Lung (tissue), 12 donors: ENCODE measurements around the gene ST6GALNAC2. TPM values are rescaled to one million over a fixed set of nuclear protein-coding genes. Genes with fewer than 3 reads are reported as not detected.
"Not testable (repeated sequence)": the region's sequence is repeated elsewhere in the genome, so short reads cannot be mapped to it uniquely, and the experiment has no call there.

Experiments used
- ATAC-seq: fragments of 200-7000 bp; cut with Tn5 transposase; one replicate; pipeline ENCODE4 v1.9.1; 2020; ENCODE audit warnings: moderate number of reproducible peaks; ENCODE audit not compliant: insufficient read depth, low FRiP score
- DNase-seq, 3 donors: peaks; one replicate each; pipeline ENCODE4 v3.0.0-alpha.2; 2013 to 2017
- H3K27ac ChIP-seq, 2 donors: one replicate each; pipeline ENCODE4 v1.5.1; 2013; ENCODE audit warnings: mild to moderate bottlenecking in 2 of 2, moderate library complexity in 2 of 2, control low read depth in 1 of 2, inconsistent platforms in 1 of 2, low read depth in 1 of 2, low read length in 1 of 2
- H3K27me3 ChIP-seq, 3 donors: one replicate each; pipeline ENCODE4 v1.5.1; 2013; ENCODE audit warnings: low read length in 2 of 3; ENCODE audit not compliant: control insufficient read depth in 3 of 3, insufficient read depth in 3 of 3
- H3K36me3 ChIP-seq, 4 donors: one replicate each; pipeline ENCODE4 v1.5.1; 2013; ENCODE audit warnings: low read length in 4 of 4, mild to moderate bottlenecking in 1 of 4, moderate library complexity in 1 of 4; ENCODE audit not compliant: control insufficient read depth in 4 of 4, insufficient read depth in 4 of 4
- H3K4me1 ChIP-seq, 5 donors: one replicate each; pipeline ENCODE4 v1.5.1; 2013; ENCODE audit warnings: low read length in 5 of 5, mild to moderate bottlenecking in 2 of 5, moderate library complexity in 1 of 5; ENCODE audit not compliant: control insufficient read depth in 5 of 5, insufficient read depth in 5 of 5
- H3K4me3 ChIP-seq: one replicate; pipeline ENCODE4 v1.5.1; 2013; ENCODE audit warnings: mild to moderate bottlenecking, control low read depth, moderate library complexity
- H3K9ac ChIP-seq, 2 donors: one replicate each; pipeline ENCODE4 v1.5.1; 2013; ENCODE audit warnings: low read length in 2 of 2, control low read depth in 1 of 2; ENCODE audit not compliant: insufficient read depth in 1 of 2
- H3K9me3 ChIP-seq, 4 donors: one replicate each; pipeline ENCODE4 v1.5.1; 2013; ENCODE audit warnings: low read length in 3 of 4, mild to moderate bottlenecking in 1 of 4, moderate library complexity in 1 of 4; ENCODE audit not compliant: control insufficient read depth in 4 of 4, insufficient read depth in 3 of 4
- WGBS, 2 donors: extraction: QIAGEN DNeasy Blood & Tissue Kit; methylation state at CpG; one replicate each; pipeline ENCODE4 v1.1.7; 2013; 5-methylcytosine and 5-hydroxymethylcytosine counted together
- polyA plus RNA-seq, 2 donors: library from polyadenylated mRNA; stranded (reverse); fragments of 200-250 nt; gene quantifications; one replicate each; pipeline ENCODE4 v1.2.1, GENCODE V29; 2013
- total RNA-seq, 2 donors: library from RNA; depleted of rRNA in 1 of 2; stranded (reverse); fragments of >200 nt in 1 of 2; gene quantifications; one replicate each; pipeline ENCODE4 v1.2.1, GENCODE V29; 2014 to 2021
- TF ChIP-seq, protein P1 (sequence below): IDR thresholded peaks from 2 replicates; pipeline ENCODE4 v1.5.1; 2012; ENCODE audit warnings: mild to moderate bottlenecking; ENCODE audit errors: control extremely low read depth, extremely low read depth
- donor health status: control.
- donor health status: control.
- donor health status: Bipolar disorder and iron deficiency.
- donor health status: healthy.
- donor health status: DM: yes; HTN: yes; CAD: no.

The ST6GALNAC2 gene
- total and polyA plus RNA-seq, 4 donors = 12.1 to 38.0 (median 18.1) TPM

GRCh38 chr17:76528156-76528527 lies 57.5 kb downstream of the ST6GALNAC2 start:
- peaks cover 0 to 62% (median 29%) of the 10 kb centered on the region in 5 donors for H3K4me1 ChIP-seq
- ATAC-seq (no peak), DNase-seq (peak in 1 of 3 donors; percentile 34)
- 58 to 65% methylated on average over 15 of the region's 15 CpGs for WGBS, 2 donors
- H3K27ac ChIP-seq = peak overlapping the region; percentile 94 to 96
- H3K9me3 ChIP-seq = no peaks in the 10 kb centered on the region
- H3K9ac ChIP-seq = no peak overlapping the region
- peaks cover 0 to 4% (median 0%) of the 10 kb centered on the region in 4 donors for H3K36me3 ChIP-seq
- no peak overlapping the region for H3K4me3 ChIP-seq
- TF ChIP-seq, protein P1, sequence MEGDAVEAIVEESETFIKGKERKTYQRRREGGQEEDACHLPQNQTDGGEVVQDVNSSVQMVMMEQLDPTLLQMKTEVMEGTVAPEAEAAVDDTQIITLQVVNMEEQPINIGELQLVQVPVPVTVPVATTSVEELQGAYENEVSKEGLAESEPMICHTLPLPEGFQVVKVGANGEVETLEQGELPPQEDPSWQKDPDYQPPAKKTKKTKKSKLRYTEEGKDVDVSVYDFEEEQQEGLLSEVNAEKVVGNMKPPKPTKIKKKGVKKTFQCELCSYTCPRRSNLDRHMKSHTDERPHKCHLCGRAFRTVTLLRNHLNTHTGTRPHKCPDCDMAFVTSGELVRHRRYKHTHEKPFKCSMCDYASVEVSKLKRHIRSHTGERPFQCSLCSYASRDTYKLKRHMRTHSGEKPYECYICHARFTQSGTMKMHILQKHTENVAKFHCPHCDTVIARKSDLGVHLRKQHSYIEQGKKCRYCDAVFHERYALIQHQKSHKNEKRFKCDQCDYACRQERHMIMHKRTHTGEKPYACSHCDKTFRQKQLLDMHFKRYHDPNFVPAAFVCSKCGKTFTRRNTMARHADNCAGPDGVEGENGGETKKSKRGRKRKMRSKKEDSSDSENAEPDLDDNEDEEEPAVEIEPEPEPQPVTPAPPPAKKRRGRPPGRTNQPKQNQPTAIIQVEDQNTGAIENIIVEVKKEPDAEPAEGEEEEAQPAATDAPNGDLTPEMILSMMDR = no peak
- H3K27me3 ChIP-seq = no peaks in the 10 kb centered on the region

DNA sequence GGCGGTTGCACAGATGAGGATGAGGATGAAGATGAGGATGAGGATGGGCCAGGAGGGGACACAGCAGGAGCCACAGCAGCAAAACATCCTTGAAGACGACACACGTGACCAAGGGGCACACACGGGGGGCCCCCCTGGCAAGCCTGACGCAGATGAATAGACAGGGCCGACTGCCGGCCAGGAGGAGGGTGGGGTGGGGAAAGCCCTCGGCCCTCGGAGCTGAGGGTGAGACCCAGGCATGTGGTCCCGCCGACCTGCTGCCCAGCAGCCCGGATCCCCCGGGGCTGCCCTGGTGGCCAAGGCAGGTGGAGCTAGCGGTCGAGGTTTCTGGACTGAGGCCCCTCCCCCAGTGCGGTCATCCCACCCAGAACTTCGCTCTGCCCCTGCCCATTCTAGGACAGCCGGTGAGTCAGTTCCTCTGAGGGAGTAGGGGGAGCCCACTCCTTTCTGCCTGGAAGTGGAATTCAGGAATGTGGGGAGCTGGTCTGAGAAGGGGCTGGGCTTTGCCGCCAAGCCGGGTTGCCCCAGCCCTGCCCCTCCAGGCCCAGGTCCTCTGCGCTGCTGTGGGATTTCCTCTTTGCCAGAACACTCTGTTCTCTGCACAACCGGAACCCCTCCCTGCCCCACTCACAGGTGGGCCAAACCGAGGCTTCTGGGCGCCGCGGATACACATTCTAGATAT lies 58.1 kb downstream of the ST6GALNAC2 start:
- 10 to 16% methylated on average over 26 of the region's 26 CpGs for WGBS, 2 donors
- no peaks in the 10 kb centered on the region for H3K27me3 ChIP-seq
- peaks cover 0 to 66% (median 27%) of the 10 kb centered on the region in 5 donors for H3K4me1 ChIP-seq
- DNase-seq (peak in 2 of 3 donors; percentile 51 to 62), ATAC-seq (peak; percentile 16)
- no peaks in the 10 kb centered on the region for H3K36me3 ChIP-seq
- peak overlapping the region; percentile 54 to 74 for H3K27ac ChIP-seq
- H3K9ac ChIP-seq = peak overlapping the region in 1 of 2 donors; percentile 47
- no peaks in the 10 kb centered on the region for H3K9me3 ChIP-seq
- TF ChIP-seq, protein P1 = no peak
- H3K4me3 ChIP-seq = no peak overlapping the region

- not testable (repeated sequence) for DNase-seq, ATAC-seq, H3K4me3 ChIP-seq, H3K36me3 ChIP-seq, H3K27me3 ChIP-seq, H3K9me3 ChIP-seq
- Histone ChIP-seq H3K4me1 (peaks cover 0 to 66% (median 27%) of the 10 kb centered on the region in 5 donors), H3K27ac (peak overlapping the region; percentile 54 to 74), H3K9ac (peak overlapping the region in 1 of 2 donors; percentile 47)
- WGBS, 2 donors = 69 to 81% methylated on average over 9 of the region's 9 CpGs
Observed at GRCh38 chr17:76527016-76527415, 58.6 kb downstream of the ST6GALNAC2 start.

- not testable (repeated sequence) for H3K36me3 ChIP-seq, H3K9me3 ChIP-seq, ATAC-seq, H3K9ac ChIP-seq, H3K27me3 ChIP-seq, H3K4me3 ChIP-seq, DNase-seq, H3K27ac ChIP-seq
- H3K4me1 ChIP-seq = peaks cover 0 to 54% (median 23%) of the 10 kb centered on the region in 5 donors
- WGBS, 2 donors = 86 to 93% methylated on average over 8 of the region's 8 CpGs
Observed at GRCh38 chr17:76525513-76525833, 60.2 kb downstream of the ST6GALNAC2 start.
